GM12872 (cell line): ENCODE results near the gene OAS1.

Source experiments
- TF ChIP-seq, protein P1 (sequence below): IDR thresholded peaks from 3 replicates; pipeline ENCODE4 v1.5.1; 2011; ENCODE audit warnings: low read depth, mild to moderate bottlenecking, low read length, moderate library complexity; ENCODE audit not compliant: insufficient read depth

OAS1 gene

DNA sequence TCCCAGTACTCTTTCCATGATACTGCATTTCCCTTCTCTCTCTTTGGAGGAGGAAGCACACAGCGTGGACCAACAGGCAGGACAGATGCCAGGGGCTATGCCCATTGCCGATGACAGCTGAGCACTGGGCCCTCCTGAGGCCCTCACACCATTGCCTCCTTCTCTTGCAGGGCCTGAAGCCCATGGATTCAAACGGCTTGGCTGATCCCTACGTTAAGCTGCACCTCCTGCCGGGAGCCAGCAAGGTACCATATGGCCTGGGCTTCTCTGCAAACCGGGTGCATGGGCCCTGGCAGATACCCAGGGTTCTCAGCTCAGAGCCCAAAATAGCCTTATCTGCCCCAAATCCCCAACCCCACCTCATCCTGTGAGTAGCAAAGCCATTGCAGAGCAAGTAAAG, 25.2 kb upstream of the OAS1 start:
- TF ChIP-seq, protein P1, sequence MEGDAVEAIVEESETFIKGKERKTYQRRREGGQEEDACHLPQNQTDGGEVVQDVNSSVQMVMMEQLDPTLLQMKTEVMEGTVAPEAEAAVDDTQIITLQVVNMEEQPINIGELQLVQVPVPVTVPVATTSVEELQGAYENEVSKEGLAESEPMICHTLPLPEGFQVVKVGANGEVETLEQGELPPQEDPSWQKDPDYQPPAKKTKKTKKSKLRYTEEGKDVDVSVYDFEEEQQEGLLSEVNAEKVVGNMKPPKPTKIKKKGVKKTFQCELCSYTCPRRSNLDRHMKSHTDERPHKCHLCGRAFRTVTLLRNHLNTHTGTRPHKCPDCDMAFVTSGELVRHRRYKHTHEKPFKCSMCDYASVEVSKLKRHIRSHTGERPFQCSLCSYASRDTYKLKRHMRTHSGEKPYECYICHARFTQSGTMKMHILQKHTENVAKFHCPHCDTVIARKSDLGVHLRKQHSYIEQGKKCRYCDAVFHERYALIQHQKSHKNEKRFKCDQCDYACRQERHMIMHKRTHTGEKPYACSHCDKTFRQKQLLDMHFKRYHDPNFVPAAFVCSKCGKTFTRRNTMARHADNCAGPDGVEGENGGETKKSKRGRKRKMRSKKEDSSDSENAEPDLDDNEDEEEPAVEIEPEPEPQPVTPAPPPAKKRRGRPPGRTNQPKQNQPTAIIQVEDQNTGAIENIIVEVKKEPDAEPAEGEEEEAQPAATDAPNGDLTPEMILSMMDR = no peak

DNA sequence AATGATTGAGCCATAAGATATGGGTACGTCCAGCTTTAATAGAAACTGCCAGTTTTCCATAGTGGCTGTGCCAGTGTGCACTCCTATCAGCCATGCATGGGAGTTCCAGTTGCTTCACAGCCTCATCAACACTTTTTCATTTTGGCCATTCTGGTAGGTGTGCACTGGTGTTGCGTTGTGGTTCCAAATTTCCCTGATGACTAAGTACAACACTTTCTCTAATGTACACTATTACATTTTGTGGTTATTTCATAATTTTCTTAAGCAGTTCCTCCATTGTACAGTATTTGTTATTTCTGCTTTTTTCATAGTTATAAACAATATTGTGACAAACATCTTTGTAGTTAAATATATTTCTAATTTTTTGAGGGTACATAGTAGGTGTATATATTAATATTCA, 21.5 kb upstream of the OAS1 start:
- TF ChIP-seq, protein P1 = no peak

DNA sequence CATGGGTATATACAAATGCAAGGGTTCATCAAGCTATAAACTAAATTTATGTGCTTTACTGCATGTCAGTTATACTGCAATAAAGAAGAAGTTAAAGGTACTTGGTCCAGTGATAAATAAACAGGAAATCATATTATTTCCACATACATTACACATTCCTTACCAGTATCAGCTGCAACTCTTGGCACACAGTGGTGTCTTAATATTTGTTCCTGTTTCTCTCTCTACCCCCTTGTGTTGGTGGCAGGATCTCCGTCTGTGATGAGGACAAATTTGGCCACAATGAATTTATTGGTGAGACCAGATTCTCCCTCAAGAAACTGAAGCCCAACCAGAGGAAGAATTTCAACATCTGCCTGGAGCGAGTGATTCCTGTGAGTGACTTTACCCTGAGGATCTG, 19.2 kb upstream of the OAS1 start:
- TF ChIP-seq, protein P1 = no peak

DNA sequence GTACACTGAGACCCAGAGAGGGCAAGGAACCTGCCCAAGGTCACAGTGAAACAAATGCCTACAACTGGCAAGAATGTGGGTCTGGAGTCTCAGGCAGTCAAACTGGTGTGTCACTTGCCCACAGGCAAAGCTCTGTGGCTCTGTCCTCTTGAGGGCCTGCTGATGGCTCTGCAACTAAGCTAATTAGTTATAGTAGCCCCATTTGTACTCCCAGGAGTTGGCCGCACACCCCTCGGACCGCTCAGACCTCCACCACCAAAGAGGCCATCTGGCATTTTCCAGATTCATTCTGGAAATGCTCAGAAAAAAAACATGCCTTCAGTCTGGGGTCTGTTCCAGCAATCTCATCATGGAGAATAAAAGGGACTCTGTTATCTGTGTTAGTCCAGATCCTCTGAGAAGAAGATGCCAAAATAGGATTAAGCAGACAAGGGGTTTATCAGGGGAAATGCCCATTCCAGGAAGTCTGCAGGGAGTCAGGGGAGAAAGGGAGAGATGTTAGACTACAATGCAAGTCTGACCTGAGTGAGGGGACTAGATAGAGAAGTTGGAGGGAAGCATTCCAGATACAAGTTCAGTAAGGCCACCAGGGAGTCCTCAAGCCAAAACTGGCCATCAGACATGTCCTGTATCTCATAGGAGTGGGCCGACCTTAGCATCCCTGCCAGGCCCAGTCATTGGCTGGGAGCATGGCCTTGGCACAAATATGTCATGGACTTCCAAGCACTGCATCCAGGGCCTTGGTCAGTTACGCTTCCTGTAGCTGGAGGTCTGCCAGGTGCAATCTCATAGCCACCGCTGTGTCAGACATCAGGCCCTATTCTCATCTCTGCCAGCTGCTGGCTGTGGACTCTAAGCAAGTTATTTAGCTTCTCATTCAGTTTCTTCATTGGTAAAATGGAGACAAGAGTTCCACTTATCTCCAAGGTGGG, 15.4 kb upstream of the OAS1 start:
- TF ChIP-seq, protein P1 = no peak

DNA sequence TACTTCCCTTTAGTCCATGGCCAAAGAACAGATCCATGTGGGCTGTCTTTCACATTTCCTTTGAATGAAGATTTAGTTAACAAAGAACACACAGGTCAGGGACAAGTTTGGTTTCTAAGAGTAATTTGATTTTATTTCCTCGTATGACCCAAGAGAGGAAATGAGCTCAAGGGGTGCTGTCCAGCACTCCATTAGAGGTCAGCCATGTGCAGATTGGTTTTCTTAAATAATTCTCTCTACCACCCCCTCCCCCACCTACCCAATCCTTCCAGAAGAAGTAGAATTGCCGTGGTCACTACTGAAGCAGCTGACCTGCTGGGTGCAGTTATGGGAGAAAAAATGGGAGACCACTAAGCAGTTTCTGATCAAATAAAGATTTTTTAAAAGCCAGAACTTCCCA, 13.9 kb upstream of the OAS1 start:
- TF ChIP-seq, protein P1 = no peak

DNA sequence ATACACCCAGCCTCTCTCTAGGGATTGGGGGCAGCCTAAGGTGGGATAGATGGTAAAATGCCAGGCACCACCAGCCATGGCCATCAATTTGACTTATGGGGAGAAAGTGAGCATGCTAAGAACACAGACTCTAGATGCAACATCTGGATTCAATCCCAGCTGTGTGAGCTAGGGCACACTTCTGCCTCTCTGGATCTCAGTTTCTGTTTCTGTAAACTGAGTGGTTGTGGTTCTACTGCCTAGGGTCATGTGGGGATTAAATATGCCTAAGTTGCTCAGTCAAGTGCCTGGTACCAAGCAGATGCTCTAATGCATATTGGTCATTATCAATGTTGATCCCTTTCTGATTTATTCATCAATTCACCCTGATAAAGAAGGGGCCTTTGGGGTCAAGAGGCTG, 12.6 kb upstream of the OAS1 start:
- TF ChIP-seq, protein P1 = no peak

DNA sequence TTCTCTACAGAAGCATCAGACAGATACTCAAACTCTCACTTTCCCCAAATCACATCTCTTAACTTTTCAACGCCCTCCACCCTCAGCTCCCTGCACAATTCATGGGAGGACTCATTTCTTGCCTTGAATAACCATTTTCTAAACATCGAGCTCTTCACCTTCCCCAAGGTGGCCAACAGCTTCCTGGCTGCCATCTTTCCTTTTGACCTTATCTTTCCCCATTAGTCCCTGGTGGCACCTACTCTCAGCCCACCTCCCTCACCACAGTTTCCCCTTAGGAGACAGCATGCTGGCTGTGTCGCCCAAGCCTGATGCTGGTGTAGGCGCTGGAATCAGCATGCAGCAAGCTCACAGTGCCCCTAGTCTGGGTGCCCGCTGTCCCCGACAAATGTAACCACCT, 8.4 kb upstream of the OAS1 start:
- TF ChIP-seq, protein P1 = no peak
